ENCODE data around the gene PBX1.
"Not testable (repeated sequence)": the region's sequence is repeated elsewhere in the genome, so short reads cannot be mapped to it uniquely, and the experiment has no call there.

Gene PBX1

GRCh38 chr1:164558461-164559341 is at the start of gene PBX1:
Gene PBX1, plus strand, starts transcription at chr1:164559184.
- DNase-seq: peak; percentile 97

DNA sequence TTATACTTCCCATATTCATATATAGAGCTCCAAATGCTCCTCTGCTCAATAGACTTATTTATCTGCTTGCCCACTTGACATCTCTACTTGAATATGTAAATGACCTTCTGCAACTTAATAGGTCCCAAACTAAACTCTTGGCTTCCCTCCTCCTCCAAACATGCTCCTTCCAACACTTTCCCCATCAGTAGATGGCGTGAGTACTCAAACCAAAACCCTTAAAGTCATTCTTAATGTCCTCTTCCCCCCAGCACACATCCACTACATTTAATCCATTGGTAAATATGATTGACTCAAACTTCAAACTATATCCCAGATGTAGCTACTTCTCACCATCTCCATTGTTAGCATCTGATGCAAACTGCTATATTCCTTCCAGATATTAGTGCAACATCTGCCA is 48.5 kb upstream of the PBX1 start:
- DNase-seq: no peak

DNA sequence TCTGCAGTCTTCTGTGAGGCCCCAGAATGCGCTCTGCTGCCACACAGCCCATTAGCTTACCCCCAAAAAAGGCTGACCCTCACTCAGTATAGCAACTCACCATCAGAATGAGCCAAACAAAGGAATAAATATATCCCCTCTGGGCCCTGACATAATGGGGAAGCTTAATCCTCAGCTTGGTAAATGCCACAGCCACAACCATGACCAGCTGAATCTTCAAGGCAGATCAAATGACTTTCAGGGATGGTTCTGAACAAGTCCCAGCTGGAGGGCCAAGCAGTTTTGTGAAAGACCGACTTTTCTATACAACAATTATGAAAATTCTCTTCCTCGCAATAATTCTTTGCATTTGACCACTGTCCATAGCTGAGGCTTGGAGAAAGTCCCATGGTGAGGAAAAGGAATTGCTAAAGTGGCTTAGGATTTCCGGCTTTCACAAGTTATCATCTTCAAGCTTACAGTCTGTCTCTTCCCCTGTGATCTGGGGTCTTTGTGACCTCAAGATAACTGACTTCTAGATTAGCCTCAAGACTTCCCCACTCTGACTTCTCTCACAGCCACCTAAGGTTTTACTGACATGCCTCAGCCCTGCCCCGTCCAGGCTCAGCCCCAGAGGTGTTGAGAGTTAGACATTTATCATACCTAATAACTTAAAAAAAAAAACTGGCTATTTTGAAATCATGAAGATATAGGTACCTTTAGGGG is 47.8 kb upstream of the PBX1 start:
- DNase-seq: no peak

GRCh38 chr1:164515231-164515630 is 43.8 kb upstream of the PBX1 start:
- DNase-seq: no peak

- no peak for DNase-seq
Observed at GRCh38 chr1:164515711-164516331, 43.2 kb upstream of the PBX1 start.

GRCh38 chr1:164516591-164516990 is 42.4 kb upstream of the PBX1 start:
- DNase-seq: no peak

- DNase-seq: no peak
Observed at GRCh38 chr1:164518692-164519332, 40.2 kb upstream of the PBX1 start.

GRCh38 chr1:164519426-164519825 is 39.6 kb upstream of the PBX1 start:
- DNase-seq: no peak

GRCh38 chr1:164524810-164525209 is 34.2 kb upstream of the PBX1 start:
- no peak for DNase-seq

- DNase-seq: no peak
Observed at GRCh38 chr1:164534863-164535610, 23.9 kb upstream of the PBX1 start.

GRCh38 chr1:164552463-164552988 is 6.5 kb upstream of the PBX1 start:
- not testable (repeated sequence) for DNase-seq

DNA sequence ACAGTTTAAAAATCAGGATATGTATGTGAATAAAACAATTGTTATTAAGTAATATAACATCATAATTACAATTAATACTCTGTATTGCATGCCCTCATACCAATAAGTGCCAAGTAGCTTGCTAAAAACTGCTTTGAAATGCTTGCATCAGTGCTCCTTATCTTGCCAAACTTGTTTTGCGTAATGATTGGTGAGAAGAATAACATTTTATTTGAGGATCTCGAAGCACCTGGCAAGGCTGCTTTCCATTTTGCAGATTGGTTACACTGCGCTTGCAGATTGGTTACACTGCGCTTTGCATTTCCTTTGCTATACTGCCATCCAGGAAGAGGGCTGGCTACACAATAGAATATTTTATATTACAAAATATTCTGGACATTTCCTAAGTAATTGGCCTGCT is 1.7 kb upstream of the PBX1 start:
- DNase-seq: no peak

GRCh38 chr1:164559342-164560051 is 513 bp downstream of the PBX1 start:
- DNase-seq: peak; percentile 81

DNA sequence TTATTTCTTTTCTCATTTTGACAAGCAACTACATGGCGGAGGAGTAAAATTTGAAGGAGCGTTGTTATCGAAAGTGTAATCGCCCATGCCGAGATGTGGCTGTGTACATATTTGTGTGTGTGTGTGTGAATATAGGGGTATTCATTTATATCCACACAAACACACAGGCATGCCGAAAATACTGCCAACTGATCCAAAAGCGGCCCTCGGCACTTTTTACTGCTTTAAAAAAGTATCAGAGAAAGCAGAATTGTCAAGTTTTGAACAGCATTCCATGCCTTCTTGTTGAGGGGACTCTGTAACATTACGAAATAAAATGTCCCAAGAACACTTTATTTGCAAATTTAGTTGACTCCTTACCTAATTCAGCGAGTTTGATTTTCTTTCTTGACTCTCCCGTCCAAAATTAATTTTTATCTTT is 1.1 kb downstream of the PBX1 start:
- DNase-seq: no peak

DNA sequence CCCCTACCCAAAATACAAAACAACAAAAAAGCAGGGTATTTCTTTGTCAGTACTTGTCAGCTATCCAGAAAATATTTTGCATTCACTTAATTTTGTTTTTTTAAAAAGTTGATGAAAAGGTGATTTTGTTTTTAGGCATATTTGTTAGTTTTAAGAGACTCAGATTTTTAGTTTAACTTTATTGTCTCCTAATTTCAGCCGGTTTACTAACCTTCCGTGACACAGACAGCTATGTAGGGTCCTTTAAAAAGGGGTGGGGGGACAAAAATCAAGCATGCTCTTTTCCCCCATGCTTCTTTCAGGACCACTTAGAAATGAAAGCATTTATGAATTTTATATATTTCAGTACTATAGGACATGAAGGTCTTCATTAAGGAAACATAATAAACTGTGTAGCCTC is 1.6 kb downstream of the PBX1 start:
- no peak for DNase-seq

DNA sequence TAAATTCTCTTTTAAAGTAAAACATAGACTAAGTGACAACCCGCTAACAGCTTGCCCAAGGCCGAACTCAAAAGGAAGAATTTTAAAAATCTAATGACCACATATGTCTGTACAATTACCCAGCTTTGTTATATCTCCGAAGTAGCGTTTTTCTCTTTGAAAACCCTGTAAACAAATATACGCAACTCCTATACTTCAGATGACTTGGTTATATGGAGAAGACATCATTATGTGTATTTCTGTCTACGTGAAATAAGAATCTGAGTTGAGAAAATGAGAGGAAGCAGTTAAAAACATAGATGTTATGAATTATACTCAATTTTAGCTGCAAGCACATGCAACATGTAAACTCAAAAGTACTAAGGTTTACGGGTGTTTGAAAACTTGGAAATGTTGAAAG is 2.0 kb downstream of the PBX1 start:
- peak; percentile 32 for DNase-seq

GRCh38 chr1:164561472-164561871 is 2.5 kb downstream of the PBX1 start:
- peak; percentile 25 for DNase-seq

GRCh38 chr1:164562061-164562460 is 3.1 kb downstream of the PBX1 start:
- no peak for DNase-seq

- DNase-seq: no peak
Observed at GRCh38 chr1:164562511-164562910, 3.5 kb downstream of the PBX1 start.

GRCh38 chr1:164562947-164563520 is 4.0 kb downstream of the PBX1 start:
- no peak for DNase-seq

DNA sequence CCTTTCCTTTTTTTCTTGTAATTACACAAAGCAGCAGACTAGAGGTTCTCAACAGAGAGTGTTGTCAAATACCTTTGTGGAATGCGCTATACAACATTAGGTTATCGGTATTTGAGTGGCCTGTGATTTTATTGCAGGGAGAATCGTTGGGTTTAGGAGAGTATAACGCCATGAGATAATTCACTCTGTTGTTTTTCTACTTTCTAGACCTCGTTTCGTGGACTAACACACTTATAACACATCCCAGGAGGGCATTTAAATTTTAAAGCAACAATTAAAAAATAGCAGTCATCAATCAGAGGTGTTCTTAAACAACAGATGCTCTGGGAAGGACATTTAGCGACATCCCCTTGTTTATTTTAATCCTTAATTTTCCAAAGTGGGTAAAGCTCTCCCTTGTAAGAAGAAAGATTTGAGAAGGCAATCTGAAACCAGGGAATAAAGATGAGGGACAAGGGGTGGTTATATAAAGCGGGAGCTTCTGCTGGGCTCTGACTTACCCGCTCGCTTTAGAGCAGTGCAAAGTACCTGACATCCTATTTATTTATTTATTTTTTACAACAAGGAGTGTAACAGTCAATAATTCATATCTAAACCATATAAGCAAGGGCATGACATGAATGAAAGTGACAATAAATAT is 4.9 kb downstream of the PBX1 start:
- DNase-seq: peak; percentile 47
